Liver (tissue), 9 donors: ENCODE results near the gene MYO16. TPM values are rescaled to one million over a fixed set of nuclear protein-coding genes. Genes with fewer than 3 reads are reported as not detected.

Experiments used
- DNase-seq: peaks from one replicate; pipeline ENCODE4 v3.0.0-alpha.2; 2017; ENCODE audit warnings: low spot score
- H3K27ac ChIP-seq, 2 donors: one replicate each; pipeline ENCODE4 v1.7.0; 2013; ENCODE audit warnings: inconsistent platforms in 2 of 2, low read length in 2 of 2, control low read depth in 1 of 2, low read depth in 1 of 2, mild to moderate bottlenecking in 1 of 2
- H3K27me3 ChIP-seq, 4 donors: one replicate each; pipeline versions ENCODE4 v1.6.1 to v1.7.0; 2013; ENCODE audit warnings: low read length in 3 of 4, inconsistent platforms in 1 of 4, mild to moderate bottlenecking in 1 of 4, moderate library complexity in 1 of 4; ENCODE audit not compliant: control insufficient read depth in 4 of 4, insufficient read depth in 4 of 4
- H3K36me3 ChIP-seq, 4 donors: one replicate each; pipeline versions ENCODE4 v1.6.1 to v1.7.0; 2013; ENCODE audit warnings: low read length in 3 of 4, mild to moderate bottlenecking in 3 of 4, low read depth in 1 of 4, moderate library complexity in 1 of 4; ENCODE audit not compliant: control insufficient read depth in 4 of 4, insufficient read depth in 3 of 4
- H3K4me1 ChIP-seq, 4 donors: one replicate each; pipeline versions ENCODE4 v1.6.1 to v1.7.0; 2013; ENCODE audit warnings: low read length in 3 of 4, mild to moderate bottlenecking in 3 of 4, moderate library complexity in 1 of 4; ENCODE audit not compliant: control insufficient read depth in 4 of 4, insufficient read depth in 4 of 4
- H3K4me3 ChIP-seq, 3 donors: one replicate each; pipeline versions ENCODE4 v1.6.1 to v1.7.0; 2013; ENCODE audit warnings: low read length in 3 of 3, control low read depth in 1 of 3, low read depth in 1 of 3, mild to moderate bottlenecking in 1 of 3
- H3K9ac ChIP-seq, 2 donors: one replicate each; pipeline ENCODE4 v1.7.0; 2013; ENCODE audit warnings: low read length in 2 of 2, mild to moderate bottlenecking in 2 of 2, moderate library complexity in 2 of 2, control low read depth in 1 of 2, low read depth in 1 of 2
- H3K9me3 ChIP-seq, 4 donors: one replicate each; pipeline versions ENCODE4 v1.6.1 to v1.7.0; 2013; ENCODE audit warnings: low read length in 3 of 4; ENCODE audit not compliant: control insufficient read depth in 4 of 4
- CTCF ChIP-seq: fragments of 150-350 bp; IDR thresholded peaks from 2 replicates; pipeline ENCODE4 v1.5.1; 2017; ENCODE audit warnings: improper control_type of control experiment, low read depth, low read length; ENCODE audit not compliant: missing input control
- EGR1 ChIP-seq, 2 donors: IDR thresholded peaks; 2 replicates each; pipeline ENCODE4 v1.6.1; 2016 to 2018; ENCODE audit warnings: antibody characterized with exemption in 2 of 2, low read depth in 2 of 2
- FOXA1 ChIP-seq: IDR thresholded peaks from 2 replicates; pipeline ENCODE4 v1.6.1; 2016; ENCODE audit warnings: antibody characterized with exemption
- FOXA2 ChIP-seq: IDR thresholded peaks from 2 replicates; pipeline ENCODE4 v1.6.1; 2016; ENCODE audit warnings: antibody characterized with exemption
- GABPA ChIP-seq, 2 donors: IDR thresholded peaks in 1 of 2; conservative IDR thresholded peaks in 1 of 2; 2 replicates each; pipeline ENCODE4 v1.6.1; 2016; ENCODE audit warnings: antibody characterized with exemption in 2 of 2, mild to moderate bottlenecking in 1 of 2, moderate library complexity in 1 of 2
- HNF4A ChIP-seq, 2 donors: conservative IDR thresholded peaks; 2 replicates each; pipeline ENCODE4 v1.6.1; 2016; ENCODE audit warnings: antibody characterized with exemption in 2 of 2, mild to moderate bottlenecking in 2 of 2
- HNF4G ChIP-seq: IDR thresholded peaks from 2 replicates; pipeline ENCODE4 v1.6.1; 2016; ENCODE audit warnings: antibody characterized with exemption
- JUND ChIP-seq, 2 donors: IDR thresholded peaks; 2 replicates each; pipeline ENCODE4 v1.6.1; 2016; ENCODE audit warnings: antibody characterized with exemption in 2 of 2
- MAX ChIP-seq: IDR thresholded peaks from 2 replicates; pipeline ENCODE4 v1.6.1; 2016; ENCODE audit warnings: antibody characterized with exemption
- NR2F2 ChIP-seq: IDR thresholded peaks from 2 replicates; pipeline ENCODE4 v1.6.1; 2016; ENCODE audit warnings: antibody characterized with exemption
- RAD21 ChIP-seq, 2 donors: IDR thresholded peaks; 2 replicates each; pipeline ENCODE4 v1.6.1; 2016; ENCODE audit warnings: antibody characterized with exemption in 2 of 2, mild to moderate bottlenecking in 2 of 2
- REST ChIP-seq: IDR thresholded peaks from 2 replicates; pipeline ENCODE4 v1.6.1; 2016; ENCODE audit warnings: antibody characterized with exemption, mild to moderate bottlenecking
- RXRA ChIP-seq, 2 donors: IDR thresholded peaks; 2 replicates each; pipeline ENCODE4 v1.6.1; 2017 to 2018; ENCODE audit warnings: antibody characterized with exemption in 2 of 2, mild to moderate bottlenecking in 1 of 2
- SP1 ChIP-seq: IDR thresholded peaks from 2 replicates; pipeline ENCODE4 v1.6.1; 2018; ENCODE audit warnings: antibody characterized with exemption, mild to moderate bottlenecking
- TAF1 ChIP-seq: conservative IDR thresholded peaks from 2 replicates; pipeline ENCODE4 v1.6.1; 2016; ENCODE audit warnings: antibody characterized with exemption, mild to moderate bottlenecking
- WGBS: extraction: QIAGEN DNeasy Blood & Tissue Kit; methylation state at CpG from one replicate; pipeline ENCODE4 v1.1.7; 2013; 5-methylcytosine and 5-hydroxymethylcytosine counted together
- polyA plus RNA-seq, 2 donors: library from polyadenylated mRNA; stranded (reverse) in 1 of 2; unstranded in 1 of 2; fragments of 200-250 nt in 1 of 2; fragments of >200 nt in 1 of 2; fragmentation: Nextera tagmentation in 1 of 2; extraction: Ambion mirVana in 1 of 2; gene quantifications; one replicate each; pipeline versions ENCODE4 v1.2.1 to v1.2.3, GENCODE V29; 2013 to 2015
- total RNA-seq, 2 donors: library from RNA; depleted of rRNA; stranded (reverse); fragments of >200 nt; gene quantifications; one replicate each; pipeline ENCODE4 v1.2.3, GENCODE V29; 2014
- donor health status: healthy.
- donor health status: healthy.
- donor health status: healthy.
- donor health status: healthy.
- donor health status: healthy.

Gene MYO16
- total and polyA plus RNA-seq, 4 donors, result 0.37 to 1.1 (median 0.68) TPM

- TF ChIP-seq JUND (IDR thresholded peaks at IDR 0.05), result no peak
- TF ChIP-seq HNF4G, result no peak
- DNase-seq, result no peak
- no peaks in the 10 kb centered on the region for H3K36me3 ChIP-seq
- peaks cover 0 to 2% (median 0%) of the 10 kb centered on the region in 4 donors for H3K27me3 ChIP-seq
- H3K9ac ChIP-seq, result no peak overlapping the region
- no peak overlapping the region for H3K4me3 ChIP-seq
- H3K27ac ChIP-seq, result no peak overlapping the region
- H3K9me3 ChIP-seq, result peaks cover 0 to 6% (median under 1%) of the 10 kb centered on the region in 4 donors
- H3K4me1 ChIP-seq, result no peaks in the 10 kb centered on the region
- WGBS, result 33% methylated on average over 5 of the region's 5 CpGs
Observed at GRCh38 chr13:108597943-108598342, 31.5 kb upstream of the MYO16 start.

DNA sequence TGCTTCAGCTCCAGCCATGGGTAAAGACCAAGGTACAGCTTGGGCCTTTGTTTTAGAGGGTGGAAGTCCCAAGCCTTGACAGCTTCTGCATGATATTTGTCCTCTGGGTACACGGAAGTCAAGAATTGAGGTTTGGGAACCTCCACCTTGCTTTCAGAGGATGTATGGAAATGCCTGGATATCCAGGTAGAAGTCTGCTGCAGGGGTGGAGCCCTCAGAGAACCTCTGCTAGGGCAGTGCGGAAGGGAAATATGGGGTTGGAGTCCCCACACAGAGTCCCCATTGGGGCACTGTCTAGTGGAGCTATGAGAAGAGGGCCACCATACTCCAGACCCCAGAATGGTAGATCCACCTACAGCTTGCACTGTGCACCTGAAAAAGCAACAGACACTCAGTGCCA lies 23.0 kb upstream of the MYO16 start:
- TF ChIP-seq HNF4G, result no peak
- no peak for TF ChIP-seq TAF1
- TF ChIP-seq GABPA (IDR thresholded peaks at IDR 0.05 in 1 of 2, conservative IDR thresholded peaks at IDR 0.05 in 1 of 2), result no peak
- TF ChIP-seq RXRA (IDR thresholded peaks at IDR 0.05), result no peak
- no peak for TF ChIP-seq EGR1 (IDR thresholded peaks at IDR 0.05; ENCODE audit: low read depth in 2 of 2)
- no peak for TF ChIP-seq SP1
- no peak for TF ChIP-seq FOXA2
- TF ChIP-seq RAD21 (IDR thresholded peaks at IDR 0.05), result no peak
- no peak for TF ChIP-seq FOXA1
- TF ChIP-seq NR2F2, result no peak
- Histone ChIP-seq H3K4me1 (no peaks in the 10 kb centered on the region), H3K9ac (no peak overlapping the region), H3K9me3 (peaks cover 0 to 14% (median 5%) of the 10 kb centered on the region in 4 donors), H3K4me3 (no peak overlapping the region), H3K27me3 (no peaks in the 10 kb centered on the region), H3K36me3 (no peaks in the 10 kb centered on the region), H3K27ac (no peak overlapping the region)
- no peak for DNase-seq
- 92% methylated on average over 2 of the region's 2 CpGs for WGBS

- Histone ChIP-seq H3K4me3 (no peak overlapping the region), H3K9me3 (peaks cover 0 to 11% (median 5%) of the 10 kb centered on the region in 4 donors), H3K36me3 (no peaks in the 10 kb centered on the region), H3K27me3 (no peaks in the 10 kb centered on the region), H3K27ac (no peak overlapping the region), H3K4me1 (no peaks in the 10 kb centered on the region), H3K9ac (no peak overlapping the region)
- DNase-seq, result no peak
- no peak for TF ChIP-seq REST
- peak; percentile 38 for TF ChIP-seq CTCF
- no peak for TF ChIP-seq EGR1 (IDR thresholded peaks at IDR 0.05; ENCODE audit: low read depth in 2 of 2)
- no peak for TF ChIP-seq HNF4G
- no peak for TF ChIP-seq MAX
- peak; percentile 57 to 65 for TF ChIP-seq RAD21 (IDR thresholded peaks at IDR 0.05)
- no peak for TF ChIP-seq HNF4A (conservative IDR thresholded peaks at IDR 0.05)
- WGBS, result 73% methylated on average over 7 of the region's 7 CpGs
Observed at GRCh38 chr13:108609353-108609752, 20.1 kb upstream of the MYO16 start.
